Prostate gland (tissue), 2 donors: ENCODE measurements around the gene MTHFR.

ENCODE experiments used
- POLR2AphosphoS5 ChIP-seq: sonication (generic); formaldehyde crosslinking; IDR thresholded peaks from one replicate; pipeline ENCODE4 v1.6.1; 2017; ENCODE audit warnings: antibody characterized with exemption
- TF ChIP-seq, protein P1 (sequence below), 4 experiments: fragments of 200-600 bp in 2 of 4; fragments of 450-650 bp in 2 of 4; sonication (generic) in 2 of 4; IDR thresholded peaks; 1 replicate in 3 of 4; 2 replicates in 1 of 4; pipeline ENCODE4 v1.5.1; 2016 to 2019; ENCODE audit warnings: antibody characterized with exemption in 4 of 4, mild to moderate bottlenecking in 2 of 4, moderate library complexity in 2 of 4

DNA sequence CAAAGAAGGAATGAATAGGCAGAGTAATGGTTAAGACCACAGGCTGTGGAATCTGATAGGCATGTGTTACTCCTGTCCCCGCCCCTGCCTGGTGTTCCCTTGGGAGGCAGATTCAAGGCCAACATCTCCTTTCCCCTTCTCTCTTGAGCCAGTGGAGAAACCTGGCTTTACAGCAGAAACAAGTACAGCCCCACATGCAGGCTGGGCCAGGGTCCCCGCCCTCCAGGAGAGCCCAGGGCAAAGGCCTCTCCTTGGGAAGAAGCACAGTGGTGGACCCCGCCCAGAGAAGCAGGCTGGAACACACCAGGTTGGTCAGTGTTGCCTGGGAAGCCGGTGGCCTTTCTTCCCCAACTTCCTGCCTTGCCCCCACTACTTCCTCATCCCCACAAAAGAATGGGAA is 36.9 kb downstream of the MTHFR start:
- TF ChIP-seq, protein P1, sequence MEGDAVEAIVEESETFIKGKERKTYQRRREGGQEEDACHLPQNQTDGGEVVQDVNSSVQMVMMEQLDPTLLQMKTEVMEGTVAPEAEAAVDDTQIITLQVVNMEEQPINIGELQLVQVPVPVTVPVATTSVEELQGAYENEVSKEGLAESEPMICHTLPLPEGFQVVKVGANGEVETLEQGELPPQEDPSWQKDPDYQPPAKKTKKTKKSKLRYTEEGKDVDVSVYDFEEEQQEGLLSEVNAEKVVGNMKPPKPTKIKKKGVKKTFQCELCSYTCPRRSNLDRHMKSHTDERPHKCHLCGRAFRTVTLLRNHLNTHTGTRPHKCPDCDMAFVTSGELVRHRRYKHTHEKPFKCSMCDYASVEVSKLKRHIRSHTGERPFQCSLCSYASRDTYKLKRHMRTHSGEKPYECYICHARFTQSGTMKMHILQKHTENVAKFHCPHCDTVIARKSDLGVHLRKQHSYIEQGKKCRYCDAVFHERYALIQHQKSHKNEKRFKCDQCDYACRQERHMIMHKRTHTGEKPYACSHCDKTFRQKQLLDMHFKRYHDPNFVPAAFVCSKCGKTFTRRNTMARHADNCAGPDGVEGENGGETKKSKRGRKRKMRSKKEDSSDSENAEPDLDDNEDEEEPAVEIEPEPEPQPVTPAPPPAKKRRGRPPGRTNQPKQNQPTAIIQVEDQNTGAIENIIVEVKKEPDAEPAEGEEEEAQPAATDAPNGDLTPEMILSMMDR (IDR thresholded peaks at IDR 0.05): no peak
- TF ChIP-seq POLR2AphosphoS5: no peak
